Measurements from ENCODE around the gene CXCL3. TPM values are rescaled to one million over a fixed set of nuclear protein-coding genes. Genes with fewer than 3 reads are reported as not detected.

Gene CXCL3
- total and polyA plus RNA-seq, 2 experiments from 2014 or later, result 3.6 to 19.5 TPM

GRCh38 chr4:74065115-74065642, 26.7 kb upstream of the CXCL3 start (continued):
- TF ChIP-seq REST (IDR thresholded peaks at IDR 0.05; ENCODE audit: unreplicated experiment), result no peak
- TF ChIP-seq ZNF331 (CRISPR knock-in tag; IDR thresholded peaks at IDR 0.05; ENCODE audit: low read depth), result no peak

- H3K79me2 ChIP-seq (replicated peaks; ENCODE audit: insufficient read depth), result no peaks in the 10 kb centered on the region
- Mint-ChIP-seq H3K4me1 (peaks cover 2% of the 10 kb centered on the region; the same call in 2 of the 3 replicates), H3K27ac (no peak overlapping the region), H3K27me3 (ENCODE audit: insufficient read depth, low read depth, poor library complexity) (no peaks in the 10 kb centered on the region), H3K9me3 (peaks cover 13% of the 10 kb centered on the region), H3K36me3 (ENCODE audit: low read depth) (peaks cover 8% of the 10 kb centered on the region; the same call in 2 of the 3 replicates), H3K4me3 (no peak overlapping the region)
- H4K20me1 ChIP-seq (replicated peaks; ENCODE audit: insufficient read depth), result no peaks in the 10 kb centered on the region
- H3K27me3 ChIP-seq (ENCODE audit: insufficient read depth), result no peaks in the 10 kb centered on the region
- no peak overlapping the region for H2AFZ ChIP-seq
- peaks cover 8% of the 10 kb centered on the region for H3K36me3 ChIP-seq (ENCODE audit: insufficient read depth)
- peaks cover 3% of the 10 kb centered on the region; the same call in 1 of the 2 replicates for H3K9me2 ChIP-seq (ENCODE audit: insufficient read depth)
- H3K4me2 ChIP-seq, result no peak overlapping the region
- ATAC-seq (no peak), DNase-seq (ENCODE audit: low spot score) (no peak)
- H3K27ac ChIP-seq (ENCODE audit: low read depth), result no peak overlapping the region
- no peaks in the 10 kb centered on the region for H3K4me1 ChIP-seq (ENCODE audit: insufficient read depth)
- no peak overlapping the region for H3K4me3 ChIP-seq
- H3F3A ChIP-seq (replicated peaks; ENCODE audit: low read depth), result no peaks in the 10 kb centered on the region
- TF ChIP-seq ZNF114 (CRISPR knock-in tag; IDR thresholded peaks at IDR 0.05), result no peak
- no peak for TF ChIP-seq POLR2AphosphoS5 (IDR thresholded peaks at IDR 0.05; ENCODE audit: low read depth)
- TF ChIP-seq STAT1 (IDR thresholded peaks at IDR 0.05; ENCODE audit: unreplicated experiment), result no peak
- no peak for TF ChIP-seq REST (IDR thresholded peaks at IDR 0.05; ENCODE audit: unreplicated experiment)
- TF ChIP-seq ETS1 (IDR thresholded peaks at IDR 0.05), result no peak
- no peak for TF ChIP-seq CREB1 (CRISPR knock-in tag; IDR thresholded peaks at IDR 0.05; ENCODE audit: low read depth)
- no peak for TF ChIP-seq CTCF (conservative IDR thresholded peaks at IDR 0.05; ENCODE audit: low read depth in 2 of 2)
- TF ChIP-seq JUNB (IDR thresholded peaks at IDR 0.05; ENCODE audit: unreplicated experiment), result no peak
Observed at GRCh38 chr4:74063859-74064258, 25.4 kb upstream of the CXCL3 start.

Data from GM23338 (cell line).